A549 treated with AZD9567 at 1 μM for 4 hours (cell line): ENCODE results near the gene ZNF33A. TPM values are rescaled to one million over a fixed set of nuclear protein-coding genes. Genes with fewer than 3 reads are reported as not detected.

Experiments
- total RNA-seq: library from RNA; stranded (reverse); fragments of 200-300 nt; extraction: Qiagen RNA extraction; gene quantifications from 5 replicates; pipeline ENCODE4 v1.2.3, GENCODE V29; 2022; ENCODE audit not compliant: insufficient read depth

ZNF33A gene
- total RNA-seq: 7.2 to 9.4 TPM (median 7.9 TPM) in 5 replicates

GRCh38 chr10:38010119-38010903 is at the start of gene ZNF33A:
Gene ZNF33A (plus strand): TSS chr10:38010675. CDS start chr10:38012342, 1,667 bp downstream.

DNA sequence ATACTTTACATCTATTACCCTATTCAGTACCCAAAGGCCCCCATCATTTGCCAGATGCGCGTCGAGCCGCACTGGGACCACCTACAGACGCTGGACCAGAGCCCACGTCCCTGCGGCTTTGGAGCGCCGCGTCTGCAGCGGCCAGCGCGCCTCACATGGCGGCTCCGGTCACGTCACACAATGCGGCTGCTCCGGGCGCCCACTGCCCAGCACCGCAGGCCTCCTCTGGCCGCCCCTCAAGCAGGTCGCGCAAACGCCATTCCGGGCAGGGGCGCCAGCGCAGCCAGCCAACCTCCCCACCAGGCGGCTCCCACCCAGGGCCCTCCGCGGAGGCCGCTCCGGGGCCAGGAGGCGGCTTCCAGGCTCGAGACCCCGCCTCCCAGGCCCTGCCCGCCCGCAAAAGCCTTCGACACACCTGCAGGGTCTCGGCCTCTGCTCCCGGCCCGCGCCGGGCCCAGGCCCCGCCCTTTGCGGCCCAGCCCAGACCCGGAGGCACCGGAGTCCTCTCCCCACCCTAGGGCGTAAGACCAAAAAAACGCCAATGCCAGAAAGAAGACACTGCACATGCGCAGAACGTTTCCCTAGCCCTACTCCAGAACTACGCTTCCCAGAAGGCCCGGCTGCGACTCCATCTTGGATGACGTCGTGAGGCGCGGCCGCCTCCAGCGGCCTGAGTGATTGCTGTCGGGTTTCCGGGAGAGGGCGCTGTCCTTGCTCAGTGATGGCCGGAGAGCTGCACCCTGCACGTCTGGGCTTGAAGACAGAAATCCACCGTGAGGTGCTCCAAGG is 34.2 kb upstream of the ZNF33A start, which contains the start of gene ZNF25:
Gene ZNF25 (minus strand): TSS at position 557 of the 789 bp plus-strand sequence. CDS start 4,925 bp downstream, outside the sequence.

GRCh38 chr10:38094158-38094926 is 83.9 kb downstream of the ZNF33A start, which contains the start of gene ZNF37A:
Gene ZNF37A (plus strand): TSS chr10:38094337. CDS start chr10:38096618, 2,281 bp downstream.

Other genes starting within 250 kb of the ZNF33A start
- gene ZNF248, start 153.1 kb upstream of the ZNF33A start, total RNA-seq: 3.1 to 13.6 TPM (median 3.6 TPM) in 5 replicates
- gene ZNF25, start 34.0 kb upstream of the ZNF33A start, total RNA-seq: 0.92 to 2.0 TPM (median 1.7 TPM) in 5 replicates
- gene ZNF37A, start 83.7 kb downstream of the ZNF33A start, total RNA-seq: 3.3 to 5.6 TPM (median 4.6 TPM) in 5 replicates